HepG2 (cell line): ENCODE measurements around the gene C19orf73. TPM values are rescaled to one million over a fixed set of nuclear protein-coding genes. Genes with fewer than 3 reads are reported as not detected.
A peak's percentile ranks its signal among the peaks of the same experiment; 100 is the strongest.

ENCODE experiments used
- GZF1 ChIP-seq: sonication (generic); formaldehyde crosslinking; IDR thresholded peaks from 2 replicates; pipeline ENCODE4 v1.5.1; 2020; ENCODE audit warnings: mild to moderate bottlenecking, missing genetic modification reagents
- JDP2 ChIP-seq: sonication (generic); formaldehyde crosslinking; IDR thresholded peaks from 2 replicates; pipeline ENCODE4 v1.8.1; 2022; ENCODE audit warnings: missing genetic modification reagents, borderline replicate concordance
- MAFG ChIP-seq: sonication (generic); formaldehyde crosslinking; IDR thresholded peaks from 2 replicates; pipeline ENCODE4 v1.5.1; 2020; ENCODE audit warnings: mild to moderate bottlenecking, missing genetic modification reagents
- MXD4 ChIP-seq: IDR thresholded peaks from 2 replicates; pipeline ENCODE4 v1.6.1; 2016; ENCODE audit warnings: mild to moderate bottlenecking, missing biosample characterization, missing genetic modification reagents
- SKIL ChIP-seq: sonication (generic); formaldehyde crosslinking; IDR thresholded peaks from 2 replicates; pipeline ENCODE4 v1.8.0; 2022; ENCODE audit warnings: missing genetic modification reagents, mild to moderate bottlenecking, moderate library complexity, borderline replicate concordance
- ZBTB3 ChIP-seq: sonication (generic); formaldehyde crosslinking; IDR thresholded peaks from 2 replicates; pipeline ENCODE4 v1.4.0; 2020; ENCODE audit warnings: low read depth, mild to moderate bottlenecking, moderate library complexity, missing genetic modification reagents, borderline replicate concordance
- ZBTB4 ChIP-seq: sonication (generic); formaldehyde crosslinking; IDR thresholded peaks from 2 replicates; pipeline ENCODE4 v1.4.0; 2020; ENCODE audit warnings: missing genetic modification reagents, mild to moderate bottlenecking, borderline replicate concordance
- ZFP62 ChIP-seq: sonication (generic); formaldehyde crosslinking; IDR thresholded peaks from 2 replicates; pipeline ENCODE4 v1.4.0; 2020; ENCODE audit warnings: missing genetic modification reagents
- ZNF367 ChIP-seq: sonication (generic); formaldehyde crosslinking; IDR thresholded peaks from 2 replicates; pipeline ENCODE4 v1.4.0; 2020; ENCODE audit warnings: missing genetic modification reagents, borderline replicate concordance
- ZNF496 ChIP-seq: sonication (generic); formaldehyde crosslinking; IDR thresholded peaks from 2 replicates; pipeline ENCODE4 v1.8.1; 2023; ENCODE audit warnings: mild to moderate bottlenecking, moderate library complexity, missing genetic modification reagents; ENCODE audit not compliant: insufficient replicate concordance
- ZNF678 ChIP-seq: sonication (generic); formaldehyde crosslinking; IDR thresholded peaks from 2 replicates; pipeline ENCODE4 v1.4.0; 2020; ENCODE audit warnings: mild to moderate bottlenecking, missing genetic modification reagents
- polyA plus RNA-seq, 8 experiments: library from polyadenylated mRNA; depleted of rRNA in 3 of 8; stranded (reverse) in 7 of 8; unstranded in 1 of 8; fragments of >200 nt; fragmentation: Illumina TruSeq in 4 of 8; extraction: Trizol in 4 of 8; gene quantifications; 2 replicates each; pipeline versions ENCODE4 v1.2.1 to v1.2.3, GENCODE V29; 2011 to 2016; ENCODE audit warnings: low read depth in 4 of 8, missing spikeins in 1 of 8, mixed read lengths in 1 of 8; ENCODE audit not compliant: insufficient read depth in 1 of 8
- total RNA-seq, 5 experiments: library from RNA; depleted of rRNA; stranded (reverse); fragments of >200 nt; fragmentation: Illumina TruSeq; extraction: Trizol; gene quantifications; 2 replicates each; pipeline ENCODE4 v1.2.3, GENCODE V29; 2016; ENCODE audit warnings: low read depth in 1 of 5

C19orf73 gene
- total and polyA plus RNA-seq, 2 of the 13 experiments (the other 11 are each of a cell fraction or from before 2014, with no cell fraction given) = 1.4 to 1.5 TPM

- no peak for TF ChIP-seq ZBTB3 (CRISPR knock-in tag)
- TF ChIP-seq JDP2 = no peak
- TF ChIP-seq GZF1 = 0 out of 2 replicates have a peak, but pooled peaks have one; percentile 59
- TF ChIP-seq ZBTB4 (CRISPR knock-in tag) = no peak
- no peak for TF ChIP-seq ZNF678 (CRISPR knock-in tag)
- no peak for TF ChIP-seq MXD4 (CRISPR knock-in tag)
- TF ChIP-seq ZFP62 (CRISPR knock-in tag) = no peak
- no peak for TF ChIP-seq ZNF367 (CRISPR knock-in tag)
- no peak; the same call in 1 of the 2 replicates for TF ChIP-seq MAFG
- no peak for TF ChIP-seq ZNF496 (CRISPR knock-in tag)
- TF ChIP-seq SKIL (CRISPR knock-in tag) = no peak
Observed at GRCh38 chr19:49114630-49115363, 4.1 kb downstream of the C19orf73 start (continued).
